Measurements from ENCODE around the gene GPRC5B.

GPRC5B gene

GRCh38 chr16:19856120-19856519 is 28.5 kb downstream of the GPRC5B start:
- intact Hi-C loops (cut with DNase I), result no loop called here
- peak in 3 of 42 donors; percentile 34 to 66 (median 53) for DNase-seq

- intact Hi-C loops (cut with DNase I), result no loop called here
- peak in 1 of 42 donors; percentile 39 for DNase-seq
These were observed 30.1 kb downstream of the GPRC5B start for GRCh38 chr16:19854543-19854876.

- intact Hi-C loops (cut with DNase I), result no loop called here
- DNase-seq, result peak in 6 of 42 donors; percentile 30 to 74 (median 53)
These were observed 30.7 kb downstream of the GPRC5B start for GRCh38 chr16:19853742-19854542.

DNA sequence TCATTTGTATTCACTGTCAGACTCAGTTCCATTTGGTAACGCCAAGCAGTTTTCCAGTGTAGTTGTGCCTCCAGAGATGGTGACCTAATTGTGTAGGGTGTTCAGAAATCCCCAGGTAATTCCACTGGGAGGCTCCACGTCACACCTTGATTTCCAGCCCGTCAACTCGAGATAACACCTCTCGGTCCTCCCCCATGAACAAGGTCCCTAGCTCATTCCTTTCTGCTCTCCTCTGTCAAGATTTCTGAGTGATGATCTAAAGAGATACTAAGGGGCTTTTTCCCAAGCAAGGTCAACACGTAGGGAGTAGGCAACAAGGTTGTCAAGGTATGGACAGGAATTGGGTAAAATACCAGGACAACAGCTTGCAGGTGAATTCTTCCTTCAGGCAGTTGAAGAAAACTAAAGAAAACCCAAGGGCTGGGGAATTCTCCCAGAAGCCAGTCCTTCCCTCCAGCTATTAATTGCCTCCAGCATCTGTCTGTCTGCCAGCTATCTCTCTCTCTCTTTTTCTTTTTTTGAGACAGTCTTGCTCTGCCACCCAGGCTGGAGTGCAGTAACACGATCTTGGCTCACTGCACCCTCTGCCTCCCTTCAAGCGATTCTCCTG is 31.4 kb downstream of the GPRC5B start:
- peak in 3 of 42 donors; percentile 26 to 48 (median 30) for DNase-seq
- intact Hi-C loops (cut with DNase I), result no loop called here

- intact Hi-C loops (cut with DNase I), result no loop called here
- DNase-seq, result peak in 36 of 42 donors; percentile 42 to 93 (median 74)
These were observed 33.2 kb downstream of the GPRC5B start for GRCh38 chr16:19851476-19851875.

- intact Hi-C loops (cut with DNase I), result no loop called here
- DNase-seq, result peak in 1 of 42 donors; percentile 22
These were observed 34.4 kb downstream of the GPRC5B start for GRCh38 chr16:19850131-19850817.

DNA sequence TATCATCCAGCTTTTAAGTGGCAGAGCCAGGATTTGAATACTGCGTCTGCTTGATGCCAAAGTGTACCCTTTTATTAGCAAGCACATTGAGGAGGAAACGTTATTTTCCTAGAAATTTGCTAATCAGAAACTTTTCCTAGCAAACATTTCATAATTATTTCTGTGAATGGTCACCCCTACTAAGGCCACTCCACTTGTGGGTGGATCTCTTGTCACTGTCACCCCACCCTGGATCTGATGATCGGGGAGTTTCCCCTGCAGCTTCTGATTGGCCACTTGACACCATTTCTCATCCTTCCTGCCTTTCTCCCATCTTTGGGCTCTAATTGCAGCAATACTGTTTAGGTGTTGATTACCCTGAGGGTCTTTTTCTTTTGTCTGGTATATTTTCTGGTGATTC is 35.9 kb downstream of the GPRC5B start:
- no peak for DNase-seq
- intact Hi-C loops (cut with DNase I), result no loop called here

DNA sequence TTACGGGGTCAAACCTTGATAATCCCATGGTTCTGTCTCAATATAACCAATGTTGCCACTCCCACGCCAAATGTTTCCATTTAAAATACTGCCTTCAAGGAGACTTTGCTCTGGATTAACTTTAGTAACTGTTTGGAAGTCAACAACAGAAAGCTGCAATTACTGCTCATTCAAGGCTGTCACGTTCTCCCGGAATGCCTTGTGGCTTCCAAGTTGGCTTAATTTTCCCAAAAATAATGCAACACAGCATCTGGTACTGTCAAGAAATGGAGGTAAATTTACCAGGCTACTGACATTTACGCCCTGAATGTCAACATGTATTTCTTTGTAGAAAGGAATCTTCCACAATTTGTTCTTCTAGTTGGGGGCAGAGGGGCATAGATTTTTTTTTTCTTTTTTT is 38.2 kb downstream of the GPRC5B start:
- intact Hi-C loops (cut with DNase I), result no loop called here
- no peak for DNase-seq

DNA sequence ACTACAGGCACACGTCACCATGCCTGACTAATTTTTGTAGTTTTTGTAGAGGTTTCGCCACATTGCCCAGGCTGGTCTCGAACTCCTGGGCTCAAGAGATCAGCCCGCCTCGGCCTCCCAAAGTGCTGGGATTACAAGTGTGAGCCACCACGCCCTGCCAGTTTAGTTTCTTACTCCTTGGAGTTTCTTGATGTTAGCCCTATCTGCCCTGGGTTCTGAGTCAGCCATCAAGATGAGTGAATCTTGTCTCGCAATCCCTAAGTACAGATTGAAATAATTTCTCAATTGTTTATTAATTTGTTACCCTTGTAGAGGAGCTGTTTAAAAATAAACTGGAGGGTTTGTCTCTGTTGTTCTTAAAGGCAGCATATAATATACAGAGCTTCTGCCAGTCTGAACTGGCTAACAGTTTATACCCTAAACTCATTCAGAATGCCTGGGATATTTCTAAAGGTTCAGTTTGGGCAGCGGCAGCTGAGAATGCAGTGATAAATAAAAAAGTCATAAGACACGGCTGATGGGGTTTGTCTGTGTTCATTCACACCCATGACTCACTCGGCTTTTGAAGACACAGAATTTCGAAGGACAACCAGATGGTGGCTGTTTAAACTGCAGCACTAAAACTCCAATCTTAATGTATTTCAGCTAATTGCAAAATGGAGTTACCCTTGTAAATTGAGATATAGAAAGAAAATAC is 39.6 kb downstream of the GPRC5B start:
- no peak for DNase-seq
- intact Hi-C loops (cut with DNase I), result no loop called here

DNA sequence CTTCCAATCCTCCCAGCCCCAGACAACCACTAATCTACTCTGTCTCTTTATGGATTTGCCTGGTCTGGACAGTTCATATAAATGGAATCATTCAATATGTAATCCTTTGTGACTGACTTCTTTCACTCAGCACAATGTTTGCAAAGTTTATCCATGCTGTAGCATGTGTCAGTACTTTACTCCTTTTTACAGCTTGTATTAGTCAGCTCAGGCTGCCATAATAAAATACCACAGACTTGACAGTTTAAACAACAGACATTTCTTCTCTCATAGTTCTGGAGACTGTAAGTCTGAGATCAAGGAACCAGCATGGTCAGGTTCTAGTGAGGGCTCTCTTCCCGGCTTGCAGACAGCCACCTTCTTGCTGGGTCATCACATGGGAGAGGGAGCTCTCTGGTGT is 41.3 kb downstream of the GPRC5B start:
- intact Hi-C loops (cut with DNase I), result no loop called here
- no peak for DNase-seq

GRCh38 chr16:19842426-19843157 is 42.1 kb downstream of the GPRC5B start:
- no peak for DNase-seq

GRCh38 chr16:19841184-19841583 is 43.5 kb downstream of the GPRC5B start:
- peak in 10 of 42 donors; percentile 36 to 77 (median 54) for DNase-seq
- intact Hi-C loops (cut with DNase I), result no loop called here

More at GRCh38 chr16:19842426-19843157, 42.1 kb downstream of the GPRC5B start:
- intact Hi-C loops (cut with DNase I), result no loop called here

- intact Hi-C loops (cut with DNase I), result no loop called here
- peak in 3 of 42 donors; percentile 30 to 41 (median 30) for DNase-seq
These were observed 44.0 kb downstream of the GPRC5B start for GRCh38 chr16:19840524-19841110.

DNA sequence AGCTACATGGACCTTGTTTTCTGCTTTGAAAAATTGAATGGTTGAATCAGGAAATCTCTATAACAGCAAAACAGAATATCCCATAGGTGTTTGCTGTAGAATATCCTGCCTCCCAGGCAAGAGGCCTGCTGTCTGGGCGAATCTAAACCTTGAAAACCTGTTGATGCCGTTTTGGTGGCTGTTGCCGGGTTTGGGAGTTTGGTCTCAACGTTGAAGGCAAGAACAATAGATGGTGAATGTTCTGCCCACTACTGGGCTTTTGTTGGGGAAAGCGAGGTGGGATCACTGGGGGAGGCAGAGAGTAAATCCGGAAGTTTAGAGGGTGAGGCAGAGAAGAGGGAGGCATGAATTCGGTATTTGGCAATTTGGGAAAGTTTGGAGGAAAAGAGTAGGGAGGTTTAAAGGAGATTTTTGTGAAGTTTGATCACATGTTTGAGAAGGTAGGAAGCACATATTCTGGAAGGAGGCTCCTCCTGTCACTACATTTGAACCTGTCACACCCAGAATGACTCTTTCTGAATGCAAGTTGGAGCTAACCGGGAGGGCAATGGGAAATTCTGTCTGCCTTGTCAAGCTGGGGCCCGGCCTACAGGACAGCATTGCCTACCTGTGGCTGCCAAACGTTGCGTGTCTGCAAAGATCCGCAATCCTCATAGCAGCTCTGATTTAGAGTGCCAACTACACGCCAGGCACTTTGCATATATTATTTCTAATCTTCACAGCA is 46.5 kb downstream of the GPRC5B start:
- intact Hi-C loops (cut with DNase I), result no loop called here
- DNase-seq, result peak in 3 of 42 donors; percentile 40 to 59 (median 58)

GRCh38 chr16:19837331-19837980 is 47.2 kb downstream of the GPRC5B start:
- peak in 4 of 42 donors; percentile 16 to 55 (median 30) for DNase-seq
- intact Hi-C loops (cut with DNase I), result no loop called here

DNA sequence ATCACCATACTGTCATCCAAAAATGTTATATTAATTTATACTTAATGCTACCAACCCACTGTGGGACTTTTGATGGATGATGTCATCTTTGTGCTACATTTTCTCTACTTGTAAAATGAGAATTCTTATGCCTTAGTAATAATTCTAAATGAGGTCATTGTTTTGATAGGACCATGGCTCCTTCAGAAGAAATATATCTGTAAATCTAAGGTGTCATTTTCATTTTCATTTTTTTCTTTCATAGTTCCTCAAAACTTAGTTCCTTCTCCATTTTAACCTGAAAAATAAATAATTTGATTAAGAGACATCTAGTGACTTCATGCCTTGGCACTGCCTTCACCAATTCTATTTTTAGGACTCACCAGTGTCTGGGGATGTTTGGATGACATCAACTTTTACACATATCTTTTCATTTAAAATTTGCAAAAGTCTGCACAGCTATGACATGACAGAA is 48.7 kb downstream of the GPRC5B start:
- intact Hi-C loops (cut with DNase I), result no loop called here
- peak in 6 of 42 donors; percentile 15 to 66 (median 47) for DNase-seq

- DNase-seq, result no peak
- intact Hi-C loops (cut with DNase I), result no loop called here
These were observed 49.5 kb downstream of the GPRC5B start for GRCh38 chr16:19835196-19835595.

Data from head of caudate nucleus (tissue), 42 donors.